ENCODE data around the gene NCAPG2. TPM values are rescaled to one million over a fixed set of nuclear protein-coding genes. Genes with fewer than 3 reads are reported as not detected.

NCAPG2 gene
- total RNA-seq, 1 donor from 2014 or later: 3.2 TPM

DNA sequence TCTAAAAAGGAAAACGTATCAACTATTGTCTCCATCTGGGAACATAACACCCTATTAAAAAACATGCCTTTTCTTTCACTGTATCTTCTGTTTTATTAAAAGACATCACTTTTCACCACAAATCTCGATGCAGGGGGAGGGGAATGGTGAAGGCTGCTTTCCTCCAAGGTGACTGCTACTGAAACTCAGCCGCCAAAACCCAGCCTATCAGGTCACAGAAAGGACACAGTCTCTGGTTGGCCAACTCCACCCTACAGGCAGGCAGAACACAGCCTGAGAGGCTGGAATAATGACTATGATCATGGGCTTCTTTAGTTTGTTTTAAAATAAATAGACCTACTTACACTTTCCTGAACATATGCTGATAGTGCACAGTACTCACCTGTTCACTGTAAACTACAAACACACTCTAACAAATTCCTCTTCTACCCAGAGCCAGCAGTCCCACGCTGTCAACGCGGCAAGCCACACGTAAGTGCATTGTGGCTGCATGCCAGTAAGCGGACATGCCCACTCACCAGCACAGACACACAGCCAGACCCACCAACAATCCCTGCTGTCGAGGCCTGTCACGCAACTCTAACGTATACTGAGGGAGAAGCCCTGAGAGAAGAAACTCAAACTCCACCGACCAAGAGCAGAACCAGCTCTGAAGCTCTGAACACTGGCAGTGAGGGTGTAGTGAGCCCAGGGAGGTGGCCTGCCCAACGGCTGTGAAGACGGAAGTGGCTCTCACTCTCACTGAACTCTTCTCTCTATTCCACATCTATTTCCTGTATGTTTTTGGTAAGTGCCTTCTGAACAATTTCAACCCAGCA lies 41.8 kb downstream of the NCAPG2 start:
- Histone ChIP-seq H3K36me3 (ENCODE audit: control insufficient read depth, insufficient read depth, low read length) (no peaks in the 10 kb centered on the region), H3K27me3 (ENCODE audit: control insufficient read depth, insufficient read depth, low read length) (no peaks in the 10 kb centered on the region)
- FAIRE-seq: no peak

DNA sequence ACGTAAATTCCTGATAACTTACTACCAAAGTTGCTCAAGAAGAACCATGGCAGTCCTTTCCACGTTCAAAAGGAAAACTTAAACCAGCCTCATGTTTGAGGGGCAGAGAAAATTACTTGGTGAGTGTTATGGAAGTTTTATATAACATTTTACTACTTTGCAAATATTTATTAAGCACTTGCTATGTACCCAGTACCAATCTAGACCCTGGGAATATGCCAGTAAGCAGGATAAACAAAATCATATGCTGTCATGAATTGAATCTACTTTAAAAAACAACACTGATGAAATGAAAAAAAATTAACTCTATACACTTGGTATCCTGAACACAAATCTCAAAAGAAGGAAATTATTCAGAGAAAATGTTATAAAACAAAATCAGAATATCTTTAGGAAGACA lies 46.1 kb downstream of the NCAPG2 start:
- peaks cover 1% of the 10 kb centered on the region for H3K36me3 ChIP-seq (ENCODE audit: control insufficient read depth, insufficient read depth, low read length)
- DNase-seq (ENCODE audit: low read depth): no peak
- no peak overlapping the region for H3K4me3 ChIP-seq (ENCODE audit: low read depth, low read length)
- no peaks in the 10 kb centered on the region for H3K27me3 ChIP-seq (ENCODE audit: control insufficient read depth, insufficient read depth, low read length)
- no peak for TF ChIP-seq CTCF (IDR thresholded peaks at IDR 0.05; ENCODE audit: insufficient read depth, low read length, severe bottlenecking)
- FAIRE-seq: no peak

More for the DNA sequence above, 41.8 kb downstream of the NCAPG2 start:
- TF ChIP-seq CTCF (IDR thresholded peaks at IDR 0.05; ENCODE audit: insufficient read depth, low read length, severe bottlenecking): no peak
- DNase-seq (ENCODE audit: low read depth): no peak
- H3K4me3 ChIP-seq (ENCODE audit: low read depth, low read length): no peak overlapping the region

DNA sequence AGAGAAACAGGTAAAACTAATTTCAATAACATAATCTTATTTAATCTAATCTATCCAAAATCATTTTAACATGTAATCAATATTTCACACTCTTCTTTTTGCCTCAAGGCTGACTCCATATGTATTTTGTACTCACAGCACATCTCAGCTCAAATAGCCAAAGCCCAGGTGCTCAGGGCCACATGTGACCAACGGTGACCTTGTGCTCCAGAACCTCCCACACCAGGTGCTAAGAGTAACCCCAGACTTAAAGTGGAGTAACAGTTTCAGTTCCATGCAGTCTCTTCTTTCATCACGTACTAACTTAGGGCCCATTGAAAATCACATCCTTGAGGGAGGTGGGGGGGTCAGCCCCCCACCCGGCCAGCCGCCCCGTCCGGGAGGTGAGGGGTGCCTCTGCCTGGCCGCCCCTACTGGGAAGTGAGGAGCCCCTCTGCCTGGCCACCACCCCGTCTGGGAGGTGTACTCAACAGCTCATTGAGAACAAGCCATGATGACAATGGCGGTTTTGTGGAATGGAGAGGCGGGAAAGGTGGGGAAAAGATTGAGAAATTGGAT lies 47.3 kb downstream of the NCAPG2 start:
- Histone ChIP-seq H3K4me3 (ENCODE audit: low read depth, low read length) (no peak overlapping the region), H3K27me3 (ENCODE audit: control insufficient read depth, insufficient read depth, low read length) (no peaks in the 10 kb centered on the region), H3K36me3 (ENCODE audit: control insufficient read depth, insufficient read depth, low read length) (peaks cover 1% of the 10 kb centered on the region)
- DNase-seq (ENCODE audit: low read depth) (no peak), FAIRE-seq (no peak)
- no peak for TF ChIP-seq CTCF (IDR thresholded peaks at IDR 0.05; ENCODE audit: insufficient read depth, low read length, severe bottlenecking)

DNA sequence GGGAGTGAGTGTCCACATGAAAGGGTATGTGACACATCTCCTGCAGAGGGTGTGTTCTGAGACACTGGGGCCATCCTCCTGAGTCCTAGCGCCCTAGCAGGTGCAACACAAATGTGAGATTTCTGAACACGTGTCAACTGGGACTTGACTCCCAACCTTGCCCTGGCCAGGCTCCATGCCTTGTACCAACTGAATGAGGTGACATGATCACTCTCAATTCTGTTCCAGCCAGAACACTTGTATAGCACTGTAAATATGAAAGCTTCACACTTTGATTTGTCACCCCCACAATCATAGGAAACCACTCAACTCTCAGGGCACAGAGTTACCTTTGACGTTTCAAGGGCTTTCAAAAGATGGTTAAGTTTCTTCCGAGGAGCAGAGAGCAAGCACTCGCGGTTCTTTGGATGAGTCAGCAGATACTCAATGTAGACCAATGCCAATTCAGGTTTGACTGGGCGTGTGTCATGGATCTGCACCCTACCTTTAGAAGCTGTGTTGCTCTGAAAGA lies 48.6 kb downstream of the NCAPG2 start:
- FAIRE-seq: no peak
- peaks cover 1% of the 10 kb centered on the region for H3K36me3 ChIP-seq (ENCODE audit: control insufficient read depth, insufficient read depth, low read length)

GRCh38 chr7:158655507-158655906 lies 49.1 kb downstream of the NCAPG2 start:
- DNase-seq (ENCODE audit: low read depth) (no peak), FAIRE-seq (peak; percentile 7)
- H3K36me3 ChIP-seq (ENCODE audit: control insufficient read depth, insufficient read depth, low read length): peaks cover 1% of the 10 kb centered on the region
- no peak for TF ChIP-seq CTCF (IDR thresholded peaks at IDR 0.05; ENCODE audit: insufficient read depth, low read length, severe bottlenecking)
- no peaks in the 10 kb centered on the region for H3K27me3 ChIP-seq (ENCODE audit: control insufficient read depth, insufficient read depth, low read length)
- no peak overlapping the region for H3K4me3 ChIP-seq (ENCODE audit: low read depth, low read length)

More for the DNA sequence above, 48.6 kb downstream of the NCAPG2 start:
- Histone ChIP-seq H3K27me3 (ENCODE audit: control insufficient read depth, insufficient read depth, low read length) (no peaks in the 10 kb centered on the region), H3K4me3 (ENCODE audit: low read depth, low read length) (no peak overlapping the region)
- peak; percentile 82 for DNase-seq (ENCODE audit: low read depth)
- TF ChIP-seq CTCF (IDR thresholded peaks at IDR 0.05; ENCODE audit: insufficient read depth, low read length, severe bottlenecking): no peak

Measured in bronchial epithelial cell (primary cell).